Hepatocyte (in vitro differentiated cells): Measurements from ENCODE around the gene MAPK13. TPM values are rescaled to one million over a fixed set of nuclear protein-coding genes. Genes with fewer than 3 reads are reported as not detected.

Experiments
- DNase-seq: peaks from one replicate; pipeline ENCODE4 v3.0.0-alpha.2; 2016; ENCODE audit warnings: low spot score
- H2AFZ ChIP-seq: fragments of 200-600 bp; sonication (generic); 2 replicates; pipeline ENCODE4 v1.6.0; 2016; ENCODE audit warnings: antibody characterized with exemption, mild to moderate bottlenecking
- H3K27ac ChIP-seq: fragments of 200-600 bp; sonication (generic); 2 replicates; pipeline ENCODE4 v1.5.1; 2016; ENCODE audit warnings: mild to moderate bottlenecking
- H3K27me3 ChIP-seq: fragments of 200-600 bp; sonication (generic); 2 replicates; pipeline ENCODE4 v1.6.1; 2016
- H3K36me3 ChIP-seq: fragments of 200-600 bp; sonication (generic); replicated peaks from 2 replicates; pipeline ENCODE4 v1.5.1; 2016; ENCODE audit warnings: low read depth; ENCODE audit not compliant: insufficient read depth
- H3K4me1 ChIP-seq: fragments of 200-600 bp; sonication (generic); 2 replicates; pipeline ENCODE4 v1.5.1; 2016; ENCODE audit warnings: mild to moderate bottlenecking, moderate library complexity; ENCODE audit not compliant: insufficient read depth
- H3K4me2 ChIP-seq: fragments of 200-600 bp; sonication (generic); 2 replicates; pipeline ENCODE4 v1.6.0; 2016
- H3K4me3 ChIP-seq: fragments of 200-600 bp; sonication (generic); 2 replicates; pipeline ENCODE4 v1.5.1; 2016; ENCODE audit warnings: mild to moderate bottlenecking
- H3K79me2 ChIP-seq: fragments of 200-600 bp; sonication (generic); 2 replicates; pipeline ENCODE4 v1.6.0; 2017; ENCODE audit warnings: mild to moderate bottlenecking
- H3K9me2 ChIP-seq: fragments of 200-600 bp; sonication (generic); replicated peaks from 2 replicates; pipeline ENCODE4 v1.6.0; 2017; ENCODE audit warnings: mild to moderate bottlenecking; ENCODE audit not compliant: insufficient read depth
- H3K9me3 ChIP-seq: fragments of 200-600 bp; sonication (generic); 2 replicates; pipeline ENCODE4 v1.5.1; 2016; ENCODE audit warnings: low read depth, mild to moderate bottlenecking
- H4K20me1 ChIP-seq: fragments of 200-600 bp; sonication (generic); 2 replicates; pipeline ENCODE4 v1.6.0; 2016; ENCODE audit warnings: mild to moderate bottlenecking; ENCODE audit not compliant: insufficient read depth, poor library complexity, severe bottlenecking
- CTCF ChIP-seq: fragments of 200-600 bp; sonication (generic); IDR thresholded peaks from 2 replicates; pipeline ENCODE4 v1.5.1; 2016; ENCODE audit warnings: antibody characterized with exemption, mild to moderate bottlenecking; ENCODE audit not compliant: poor library complexity
- EZH2 ChIP-seq: fragments of 200-600 bp; sonication (generic); IDR thresholded peaks from 2 replicates; pipeline ENCODE4 v1.6.1; 2016; ENCODE audit warnings: antibody characterized with exemption, mild to moderate bottlenecking, borderline replicate concordance
- EZH2phosphoT487 ChIP-seq: fragments of 200-600 bp; sonication (generic); IDR thresholded peaks from one replicate; pipeline ENCODE4 v1.6.1; 2018; ENCODE audit warnings: antibody characterized with exemption, mild to moderate bottlenecking, low read depth, moderate library complexity; ENCODE audit not compliant: unreplicated experiment, severe bottlenecking
- WGBS: methylation state at CpG from one replicate; pipeline ENCODE4 v1.1.6; 2016; ENCODE audit warnings: low lambda C conversion rate; ENCODE audit errors: missing lambda C conversion rate; 5-methylcytosine and 5-hydroxymethylcytosine counted together
- polyA plus RNA-seq: library from polyadenylated mRNA; unstranded; fragments of >200 nt; fragmentation: Nextera tagmentation; extraction: Ambion mirVana; gene quantifications from 2 replicates; pipeline ENCODE4 v1.2.1, GENCODE V29; 2016
- total RNA-seq: library from RNA; depleted of rRNA; stranded (reverse); fragments of >200 nt; gene quantifications from 2 replicates; pipeline ENCODE4 v1.2.3, GENCODE V29; 2014

The MAPK13 gene
- total and polyA plus RNA-seq, 2 experiments from 2014 or later = 43.6 to 50.2 TPM

GRCh38 chr6:36154286-36154685 is 24.0 kb downstream of the MAPK13 start:
- TF ChIP-seq EZH2phosphoT487 (no peak), EZH2 (no peak), CTCF (no peak)
- H3K4me3 ChIP-seq = no peak overlapping the region
- no peaks in the 10 kb centered on the region for H3K9me3 ChIP-seq
- peak; percentile 34 for DNase-seq
- H3K79me2 ChIP-seq = no peaks in the 10 kb centered on the region
- no peak overlapping the region for H2AFZ ChIP-seq
- H3K4me2 ChIP-seq = no peak overlapping the region
- H3K4me1 ChIP-seq = no peaks in the 10 kb centered on the region
- WGBS = 61% methylated on average over 2 of the region's 2 CpGs
- H3K9me2 ChIP-seq = no peaks in the 10 kb centered on the region
- H3K27me3 ChIP-seq = no peaks in the 10 kb centered on the region
- peak overlapping the region; percentile 37 for H3K27ac ChIP-seq
- H3K36me3 ChIP-seq = peaks cover 3% of the 10 kb centered on the region
- no peaks in the 10 kb centered on the region for H4K20me1 ChIP-seq

- Histone ChIP-seq H2AFZ (no peak overlapping the region), H3K27me3 (no peaks in the 10 kb centered on the region), H3K9me3 (no peaks in the 10 kb centered on the region), H3K27ac (no peak overlapping the region), H3K36me3 (peaks cover 3% of the 10 kb centered on the region), H3K9me2 (no peaks in the 10 kb centered on the region), H3K4me1 (no peaks in the 10 kb centered on the region), H4K20me1 (no peaks in the 10 kb centered on the region), H3K4me2 (no peak overlapping the region), H3K79me2 (no peaks in the 10 kb centered on the region), H3K4me3 (no peak overlapping the region)
- TF ChIP-seq EZH2 = no peak
- no peak for TF ChIP-seq EZH2phosphoT487
- TF ChIP-seq CTCF = no peak
- 96% methylated on average over 2 of the region's 2 CpGs for WGBS
- DNase-seq = no peak
Measured at GRCh38 chr6:36155662-36156061, 25.3 kb downstream of the MAPK13 start.

DNA sequence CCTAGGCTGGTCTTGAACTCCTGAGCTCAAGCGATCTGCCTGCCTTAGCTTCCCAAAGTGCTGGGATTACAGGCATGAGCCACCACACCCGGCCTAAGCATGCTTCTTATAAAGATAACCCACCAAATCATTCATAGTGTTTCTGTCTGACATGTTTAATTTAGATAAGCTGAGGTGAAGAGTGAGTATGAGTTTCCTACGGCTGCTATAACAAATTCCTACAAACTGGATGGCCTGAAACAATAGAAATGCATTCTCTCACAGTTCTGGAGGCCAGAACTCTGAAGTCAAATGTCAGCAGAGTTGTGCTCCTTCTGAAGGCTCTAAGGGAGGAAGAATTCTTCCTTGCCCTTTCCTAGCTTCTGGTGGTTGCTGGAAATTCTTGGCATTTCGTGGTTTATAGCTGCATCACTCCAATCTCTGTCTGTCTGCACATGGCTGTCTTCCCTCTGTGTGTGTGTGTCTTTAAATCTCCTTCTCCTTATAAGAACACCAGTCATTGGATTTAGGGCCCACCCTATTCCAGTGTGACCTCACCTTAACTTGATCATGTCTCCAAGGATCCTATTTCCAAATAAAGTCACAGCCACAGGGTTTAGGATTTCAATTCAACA is 29.9 kb downstream of the MAPK13 start:
- H3K27ac ChIP-seq = no peak overlapping the region
- H3K9me2 ChIP-seq = no peaks in the 10 kb centered on the region
- H3K27me3 ChIP-seq = no peaks in the 10 kb centered on the region
- no peaks in the 10 kb centered on the region for H3K36me3 ChIP-seq
- no peaks in the 10 kb centered on the region for H3K9me3 ChIP-seq
- TF ChIP-seq EZH2 (no peak), EZH2phosphoT487 (no peak), CTCF (no peak)
- 91% methylated on average over 4 of the region's 4 CpGs for WGBS
- no peaks in the 10 kb centered on the region for H3K4me1 ChIP-seq
- H2AFZ ChIP-seq = no peak overlapping the region
- no peaks in the 10 kb centered on the region for H3K79me2 ChIP-seq
- no peaks in the 10 kb centered on the region for H4K20me1 ChIP-seq
- H3K4me3 ChIP-seq = no peak overlapping the region
- no peak overlapping the region for H3K4me2 ChIP-seq
- no peak for DNase-seq
